Activated T-cell treated with anti-CD3 and anti-CD28 coated beads for 4 hours (primary cell): Measurements from ENCODE around the gene PEX11A.

Experiments used
- DNase-seq: peaks from one replicate; pipeline ENCODE4 v3.0.0-alpha.2; 2020

Gene PEX11A

GRCh38 chr15:89654847-89655805 lies 35.4 kb downstream of the PEX11A start, which contains the start of gene KIF7:
Gene KIF7 (minus strand): TSS chr15:89655467. CDS start chr15:89652930, 2,537 bp downstream.
- no peak for DNase-seq

- DNase-seq: no peak
Measured at GRCh38 chr15:89654301-89654761, 36.2 kb downstream of the PEX11A start.

GRCh38 chr15:89653578-89653977 lies 37.0 kb downstream of the PEX11A start:
- DNase-seq: no peak

- DNase-seq: no peak
Measured at GRCh38 chr15:89652666-89653065, 37.9 kb downstream of the PEX11A start.

GRCh38 chr15:89652131-89652530 lies 38.4 kb downstream of the PEX11A start:
- DNase-seq: no peak

GRCh38 chr15:89649716-89650115 lies 40.8 kb downstream of the PEX11A start:
- DNase-seq: no peak

- no peak for DNase-seq
Measured at GRCh38 chr15:89649013-89649625, 41.4 kb downstream of the PEX11A start.

- no peak for DNase-seq
Measured at GRCh38 chr15:89648106-89649012, 42.2 kb downstream of the PEX11A start.

GRCh38 chr15:89647191-89647851 lies 43.2 kb downstream of the PEX11A start:
- peak; percentile 37 for DNase-seq

- DNase-seq: no peak
Measured at GRCh38 chr15:89646416-89647141, 44.0 kb downstream of the PEX11A start.

GRCh38 chr15:89645680-89646079 lies 44.9 kb downstream of the PEX11A start:
- DNase-seq: no peak

GRCh38 chr15:89642106-89642505 lies 48.4 kb downstream of the PEX11A start:
- no peak for DNase-seq

GRCh38 chr15:89641053-89641452 lies 49.5 kb downstream of the PEX11A start:
- no peak for DNase-seq

- DNase-seq: no peak
Measured at GRCh38 chr15:89640245-89640644, 50.3 kb downstream of the PEX11A start.

GRCh38 chr15:89633585-89633984 lies 57.0 kb downstream of the PEX11A start:
- no peak for DNase-seq

GRCh38 chr15:89632563-89633430 lies 57.8 kb downstream of the PEX11A start:
- DNase-seq: no peak

- no peak for DNase-seq
Measured at GRCh38 chr15:89631902-89632264, 58.7 kb downstream of the PEX11A start.
